Mucosa of stomach (tissue), 1 donor: ENCODE measurements around the gene PSME3.
"Not testable (repeated sequence)": the region's sequence is repeated elsewhere in the genome, so short reads cannot be mapped to it uniquely, and the experiment has no call there.

ENCODE experiments used
- H3K27me3 ChIP-seq: one replicate; pipeline ENCODE4 v1.7.0; 2013; ENCODE audit warnings: mild to moderate bottlenecking, low read length; ENCODE audit not compliant: control insufficient read depth, insufficient read depth
- H3K36me3 ChIP-seq: one replicate; pipeline ENCODE4 v1.7.0; 2013; ENCODE audit warnings: low read length; ENCODE audit not compliant: control insufficient read depth, insufficient read depth
- H3K4me1 ChIP-seq: one replicate; pipeline ENCODE4 v1.7.0; 2013; ENCODE audit warnings: mild to moderate bottlenecking, low read length; ENCODE audit not compliant: control insufficient read depth, insufficient read depth
- H3K4me3 ChIP-seq: one replicate; pipeline ENCODE4 v1.7.0; 2013; ENCODE audit warnings: low read length
- H3K9ac ChIP-seq: one replicate; pipeline ENCODE4 v1.7.0; 2013; ENCODE audit warnings: mild to moderate bottlenecking, low read length, moderate library complexity
- H3K9me3 ChIP-seq: one replicate; pipeline ENCODE4 v1.7.0; 2013; ENCODE audit warnings: mild to moderate bottlenecking, low read length, moderate library complexity; ENCODE audit not compliant: control insufficient read depth
- donor health status: Pancreatic carcinoma.

PSME3 gene

DNA sequence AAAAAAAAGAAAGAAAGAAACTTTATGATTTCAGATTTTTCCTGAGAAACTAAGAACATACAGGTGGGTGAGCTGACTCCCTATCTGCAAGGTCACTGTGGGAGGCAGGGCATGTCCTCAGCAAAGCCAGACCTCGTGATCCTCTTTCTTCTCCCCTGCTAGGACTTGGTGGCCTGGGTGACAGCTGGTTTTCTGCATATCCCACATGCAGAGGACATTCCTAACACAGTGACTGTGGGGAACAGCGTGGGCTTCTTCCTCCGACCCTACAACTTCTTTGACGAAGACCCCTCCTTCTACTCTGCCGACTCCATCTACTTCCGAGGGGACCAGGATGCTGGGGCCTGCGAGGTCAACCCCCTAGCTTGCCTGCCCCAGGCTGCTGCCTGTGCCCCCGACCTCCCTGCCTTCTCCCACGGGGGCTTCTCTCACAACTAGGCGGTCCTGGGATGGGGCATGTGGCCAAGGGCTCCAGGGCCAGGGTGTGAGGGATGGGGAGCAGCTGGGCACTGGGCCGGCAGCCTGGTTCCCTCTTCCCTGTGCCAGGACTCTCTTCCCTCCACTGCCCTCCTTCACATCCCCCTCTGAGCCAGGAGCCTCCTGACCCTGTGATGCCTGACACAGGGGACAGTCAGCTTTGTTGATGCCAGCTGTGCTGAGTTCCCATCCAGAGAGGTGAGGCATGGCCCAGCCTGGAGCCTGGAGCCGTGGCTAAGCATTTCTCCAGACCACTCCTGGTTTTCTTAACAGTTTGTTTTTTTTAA is 40.9 kb downstream of the PSME3 start:
- not testable (repeated sequence) for H3K9me3 ChIP-seq, H3K36me3 ChIP-seq, H3K4me1 ChIP-seq, H3K4me3 ChIP-seq, H3K9ac ChIP-seq
- H3K27me3 ChIP-seq = peaks cover 12% of the 10 kb centered on the region

DNA sequence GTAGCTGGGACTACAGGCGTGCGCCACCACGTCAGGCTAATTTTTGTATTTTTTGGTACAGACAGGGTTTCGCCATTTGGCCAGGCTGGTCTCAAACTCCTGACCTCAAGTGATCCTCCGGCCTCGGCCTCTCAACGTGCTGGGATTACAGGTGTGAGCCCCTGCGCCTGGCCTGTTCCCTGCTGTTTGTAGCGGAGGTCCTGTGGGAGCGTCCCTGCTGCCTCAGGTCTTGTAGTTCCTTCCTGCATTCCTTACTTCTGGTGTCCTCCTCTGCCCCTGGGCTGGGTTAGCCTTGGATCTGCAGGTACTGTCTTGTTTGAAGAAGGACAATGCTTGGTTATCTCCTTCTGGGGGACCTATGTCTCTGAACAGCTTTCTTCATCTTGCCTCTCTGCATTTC is 43.8 kb downstream of the PSME3 start:
- no peak overlapping the region for H3K9ac ChIP-seq
- no peak overlapping the region for H3K4me3 ChIP-seq
- H3K9me3 ChIP-seq = no peaks in the 10 kb centered on the region
- H3K27me3 ChIP-seq = peaks cover 12% of the 10 kb centered on the region
- H3K36me3 ChIP-seq = no peaks in the 10 kb centered on the region
- no peaks in the 10 kb centered on the region for H3K4me1 ChIP-seq

DNA sequence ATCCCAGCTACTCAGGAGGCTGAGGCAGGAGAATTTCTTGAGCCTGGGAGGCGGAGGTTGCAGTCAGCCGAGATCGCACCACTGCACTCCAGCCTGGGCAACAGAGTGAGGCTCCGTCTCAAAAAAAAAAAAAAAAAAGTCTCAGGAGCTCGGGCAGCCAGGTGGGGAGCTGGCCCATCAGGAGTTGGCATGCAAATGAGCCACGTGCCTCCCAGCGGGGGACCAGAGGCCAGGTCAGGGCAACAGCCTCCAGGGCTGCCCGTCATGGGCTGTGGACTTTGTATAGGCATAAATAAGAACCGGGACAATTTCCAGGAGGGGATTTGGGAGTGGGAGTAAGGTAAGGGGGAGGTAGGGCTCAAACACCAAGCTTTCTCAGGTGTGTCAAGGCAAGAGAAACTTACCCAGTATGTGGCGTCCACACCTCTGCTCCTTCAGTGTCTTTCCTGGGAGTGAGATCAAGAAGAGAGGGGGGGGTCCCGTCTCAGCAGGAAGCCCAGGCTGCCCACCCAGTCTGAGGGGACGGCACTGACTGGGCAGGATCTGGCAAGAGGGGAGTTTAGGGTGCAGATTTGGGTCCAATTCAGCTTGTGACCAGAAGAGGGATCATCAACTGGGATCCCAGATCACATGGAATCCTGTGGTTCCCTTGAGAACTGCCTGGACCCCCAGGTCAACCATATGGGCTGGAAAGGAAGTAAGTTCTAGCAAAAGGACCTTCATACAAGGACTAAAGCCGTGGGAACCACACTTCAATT is 45.1 kb downstream of the PSME3 start:
- no peaks in the 10 kb centered on the region for H3K36me3 ChIP-seq
- H3K4me3 ChIP-seq = no peak overlapping the region
- no peak overlapping the region for H3K9ac ChIP-seq

DNA sequence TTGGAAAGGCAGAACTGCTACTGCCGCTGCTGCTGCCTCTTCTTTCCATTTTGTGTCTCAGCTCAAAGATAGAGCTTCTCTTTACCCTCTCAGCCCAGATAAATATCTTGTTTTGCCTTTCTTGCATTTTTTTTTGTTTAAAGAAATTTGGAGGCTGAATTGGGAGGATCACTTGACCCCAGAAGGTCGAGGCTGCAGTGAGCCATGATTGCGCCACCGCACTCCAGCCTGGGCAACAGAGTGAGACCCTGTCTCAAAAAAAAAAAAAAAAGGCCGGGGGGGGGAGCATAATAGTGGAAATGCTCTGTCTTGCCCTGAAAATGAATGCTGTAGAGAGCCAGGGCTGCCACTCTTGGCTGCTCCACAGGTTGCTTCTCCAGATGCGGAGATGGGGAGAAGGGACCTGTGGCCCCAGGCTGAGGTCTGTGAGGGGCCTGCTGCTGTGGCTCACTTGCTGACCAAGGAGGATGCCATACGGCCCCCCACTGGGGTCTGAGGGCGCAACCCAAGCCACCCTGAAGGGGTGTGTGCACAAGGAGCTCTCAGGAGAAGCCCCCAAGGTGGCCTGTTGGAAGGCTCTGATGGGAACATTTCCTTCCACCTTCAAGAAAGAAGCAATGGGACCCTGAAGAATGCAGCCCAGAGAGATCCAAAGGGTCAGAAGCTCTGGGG is 45.9 kb downstream of the PSME3 start:
- no peaks in the 10 kb centered on the region for H3K9me3 ChIP-seq
- no peak overlapping the region for H3K4me3 ChIP-seq
- H3K4me1 ChIP-seq = no peaks in the 10 kb centered on the region
- H3K27me3 ChIP-seq = peaks cover 12% of the 10 kb centered on the region
- H3K36me3 ChIP-seq = no peaks in the 10 kb centered on the region
- no peak overlapping the region for H3K9ac ChIP-seq

More for the DNA sequence above, 45.1 kb downstream of the PSME3 start:
- Histone ChIP-seq H3K27me3 (peaks cover 12% of the 10 kb centered on the region), H3K4me1 (no peaks in the 10 kb centered on the region), H3K9me3 (no peaks in the 10 kb centered on the region)

DNA sequence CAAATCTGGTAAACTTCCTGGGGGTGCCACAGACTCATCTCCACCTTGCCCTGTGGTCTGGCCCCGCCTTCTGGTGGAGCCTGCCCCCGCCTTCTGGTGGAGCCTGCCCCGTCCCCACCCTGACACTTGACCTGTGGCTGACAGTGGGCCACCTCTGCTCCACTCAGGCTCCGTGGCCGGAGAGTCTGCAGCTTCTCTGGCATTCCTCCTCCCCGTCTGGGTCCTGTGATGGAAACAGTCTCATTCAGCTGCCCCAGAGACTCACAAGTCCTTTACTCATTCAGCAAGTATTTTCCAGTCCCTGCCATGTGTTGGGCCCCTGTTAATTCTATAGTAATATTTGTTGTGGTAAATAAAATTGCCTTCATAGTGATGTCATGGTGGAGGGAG is 46.4 kb downstream of the PSME3 start:
- Histone ChIP-seq H3K9me3 (no peaks in the 10 kb centered on the region), H3K4me1 (no peaks in the 10 kb centered on the region), H3K36me3 (no peaks in the 10 kb centered on the region), H3K9ac (no peak overlapping the region), H3K4me3 (no peak overlapping the region), H3K27me3 (peaks cover 12% of the 10 kb centered on the region)

DNA sequence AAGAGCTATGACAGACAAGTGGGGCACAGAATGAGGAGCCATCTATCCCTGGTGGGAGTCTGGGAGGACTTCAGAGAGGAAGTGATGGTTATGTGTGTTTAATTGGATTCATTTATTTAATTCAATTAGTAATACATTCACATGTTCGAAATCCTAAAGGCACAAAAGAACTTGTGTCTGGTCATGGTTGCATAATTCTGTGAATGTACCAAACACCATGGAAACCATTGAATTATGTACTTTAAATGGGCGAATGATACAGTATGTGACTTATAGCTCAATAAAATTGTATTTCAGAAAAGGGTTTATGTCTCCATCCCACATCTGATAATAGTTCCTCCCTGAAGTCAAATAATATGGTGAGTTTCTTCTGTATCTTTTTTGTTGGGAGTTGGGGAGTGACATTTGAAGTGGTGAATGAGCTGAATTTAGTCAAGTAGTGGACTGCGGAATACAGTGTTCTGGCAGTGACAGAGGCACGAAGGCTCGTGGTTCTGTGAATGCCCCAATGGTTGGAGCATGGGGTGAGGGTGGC is 47.6 kb downstream of the PSME3 start:
- Histone ChIP-seq H3K9me3 (no peaks in the 10 kb centered on the region), H3K4me3 (no peak overlapping the region), H3K4me1 (no peaks in the 10 kb centered on the region), H3K27me3 (peaks cover 16% of the 10 kb centered on the region), H3K36me3 (no peaks in the 10 kb centered on the region), H3K9ac (no peak overlapping the region)

DNA sequence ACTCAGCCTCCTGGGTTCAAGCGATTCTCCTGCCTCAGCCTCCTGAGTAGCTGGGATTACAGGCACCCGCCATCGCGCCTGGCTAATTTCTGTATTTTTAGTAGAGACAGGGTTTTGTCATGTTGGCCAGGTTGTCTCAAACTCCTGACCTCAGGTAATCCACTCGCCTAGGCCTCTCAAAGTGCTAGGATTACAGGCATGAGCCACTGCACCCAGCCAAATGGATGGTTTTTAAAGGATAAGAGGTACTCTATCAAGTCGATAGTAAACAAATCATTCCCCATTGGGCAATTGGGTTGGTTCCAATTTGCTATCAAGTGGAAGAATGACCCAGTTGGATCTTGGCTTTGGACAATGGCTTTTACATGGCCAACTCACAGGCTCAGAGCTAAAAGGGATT is 48.5 kb downstream of the PSME3 start:
- not testable (repeated sequence) for H3K9ac ChIP-seq, H3K9me3 ChIP-seq, H3K36me3 ChIP-seq, H3K4me3 ChIP-seq, H3K4me1 ChIP-seq
- peaks cover 16% of the 10 kb centered on the region for H3K27me3 ChIP-seq

DNA sequence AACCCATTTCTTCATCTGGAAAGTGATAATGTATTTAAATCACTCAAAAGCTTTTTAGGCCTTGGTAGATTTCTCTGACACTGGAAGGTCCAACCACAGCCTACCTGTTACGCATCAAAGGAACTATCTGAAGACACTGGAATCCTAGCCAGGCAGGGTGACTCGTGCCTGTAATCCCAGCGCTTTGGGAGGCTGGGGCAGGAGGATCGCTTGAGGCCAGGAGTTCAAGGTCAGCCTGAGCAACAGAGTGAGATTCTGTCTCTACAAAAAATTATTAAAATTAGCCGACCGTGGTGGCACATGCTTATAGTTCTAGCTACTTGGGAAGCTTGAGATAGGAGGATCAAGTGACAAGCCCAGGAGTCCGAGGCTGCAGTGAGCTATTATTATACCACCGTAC is 49.0 kb downstream of the PSME3 start:
- Histone ChIP-seq H3K9ac (no peak overlapping the region), H3K36me3 (no peaks in the 10 kb centered on the region), H3K27me3 (peaks cover 16% of the 10 kb centered on the region), H3K4me3 (no peak overlapping the region), H3K4me1 (no peaks in the 10 kb centered on the region), H3K9me3 (no peaks in the 10 kb centered on the region)

DNA sequence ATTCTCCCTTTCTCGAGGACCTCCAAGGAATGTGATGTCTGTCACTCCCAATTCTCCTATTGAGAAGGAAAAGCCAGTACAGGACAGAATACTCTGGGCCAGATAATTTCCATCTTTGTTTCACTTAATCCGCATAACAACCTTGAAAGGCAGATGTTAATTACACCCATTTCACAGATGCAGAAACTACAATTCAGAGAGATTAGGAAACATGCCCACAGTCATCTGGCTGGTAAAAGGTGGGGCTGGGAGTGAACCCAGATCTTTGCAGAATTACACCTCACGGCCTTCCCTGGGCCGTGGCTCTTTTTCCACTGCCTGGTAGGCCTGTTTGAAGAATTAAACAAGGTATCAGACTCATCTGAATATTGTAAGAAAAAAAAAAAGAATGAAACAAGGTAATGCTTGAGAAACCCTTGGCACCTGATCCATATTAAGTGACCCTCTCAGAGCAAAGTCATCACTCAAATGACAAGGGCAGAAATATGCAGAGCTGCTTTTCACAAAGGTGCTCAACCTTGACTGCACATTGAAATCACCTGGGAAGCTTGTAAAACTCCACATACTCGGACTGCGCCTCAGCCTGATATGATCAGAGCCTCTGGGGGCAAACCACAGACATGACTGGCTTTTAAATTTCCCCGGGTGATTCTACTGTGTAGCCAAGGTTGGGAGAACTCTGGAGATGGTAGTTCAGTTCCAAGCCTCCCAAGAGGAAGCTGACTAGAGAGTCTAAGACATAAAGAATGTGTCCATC is 50.8 kb downstream of the PSME3 start:
- no peak overlapping the region for H3K4me3 ChIP-seq
- H3K9ac ChIP-seq = no peak overlapping the region
- H3K9me3 ChIP-seq = no peaks in the 10 kb centered on the region
- peaks cover 4% of the 10 kb centered on the region for H3K27me3 ChIP-seq
- H3K36me3 ChIP-seq = no peaks in the 10 kb centered on the region
- no peaks in the 10 kb centered on the region for H3K4me1 ChIP-seq

DNA sequence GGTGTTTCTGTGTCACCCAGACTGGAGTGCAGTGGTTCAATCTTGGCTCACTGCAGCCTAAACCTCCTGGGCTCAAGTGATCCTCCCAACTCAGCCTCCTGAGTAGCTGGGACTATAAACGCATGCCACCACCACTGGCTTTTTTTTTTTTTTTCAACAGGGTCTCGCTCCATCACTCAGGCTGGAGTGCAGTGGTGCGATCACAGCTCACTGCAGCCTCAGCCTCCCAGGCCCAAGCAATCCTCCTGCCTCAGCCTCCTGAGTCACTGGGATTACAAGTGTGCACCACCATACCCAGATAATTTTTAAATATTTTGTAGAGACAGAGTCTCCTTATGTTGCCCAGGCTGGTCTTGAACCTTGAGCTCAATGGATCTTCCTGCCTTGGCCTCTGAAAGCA is 52.6 kb downstream of the PSME3 start:
- H3K4me3 ChIP-seq, H3K9ac ChIP-seq, H3K36me3 ChIP-seq, H3K4me1 ChIP-seq, H3K27me3 ChIP-seq, H3K9me3 ChIP-seq: not testable (repeated sequence)

DNA sequence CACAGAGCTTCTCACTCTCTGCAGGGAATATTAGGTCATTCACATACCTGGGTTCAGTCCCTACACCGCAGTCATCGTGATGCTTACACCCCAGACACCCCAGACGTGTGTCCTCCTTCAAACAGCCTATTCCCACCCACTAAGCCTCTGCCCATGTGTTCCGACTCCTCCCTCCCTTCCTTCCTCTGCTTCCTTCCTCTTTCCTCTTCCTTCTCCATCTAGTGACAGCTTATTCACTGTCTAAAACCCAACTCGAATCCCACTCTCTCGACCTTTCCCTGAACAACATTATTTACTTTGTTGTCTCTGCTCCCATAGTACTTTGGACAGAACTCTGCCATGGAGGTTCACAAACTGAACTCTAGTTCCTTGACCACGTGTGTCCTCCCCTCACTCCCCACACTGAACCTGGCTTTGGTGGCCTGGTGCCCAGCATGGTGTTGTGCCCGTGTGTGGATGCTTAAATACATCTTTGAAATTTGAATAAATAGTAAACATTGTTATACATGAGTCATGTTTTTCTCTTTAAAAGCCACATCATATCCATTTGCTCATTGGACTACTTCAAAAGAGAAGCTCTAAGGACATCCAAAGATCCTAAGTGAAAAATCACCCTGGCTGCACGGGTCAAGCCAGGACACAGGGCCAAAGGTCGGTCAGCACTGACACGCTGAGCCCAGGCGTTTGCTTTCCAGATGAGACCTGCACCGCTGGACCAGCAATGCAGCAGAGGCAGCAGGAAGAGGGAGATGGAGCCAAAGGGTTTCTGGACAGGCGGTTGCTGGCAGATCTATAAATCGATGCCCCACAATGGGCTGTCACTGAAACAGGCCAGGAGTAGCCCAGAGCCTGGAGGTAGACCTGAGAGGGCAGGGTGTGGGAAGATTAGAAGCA is 53.3 kb downstream of the PSME3 start:
- no peaks in the 10 kb centered on the region for H3K36me3 ChIP-seq
- H3K4me1 ChIP-seq = peaks cover 3% of the 10 kb centered on the region
- H3K27me3 ChIP-seq = peaks cover 4% of the 10 kb centered on the region
- H3K9ac ChIP-seq = no peak overlapping the region
- H3K9me3 ChIP-seq = no peaks in the 10 kb centered on the region
- no peak overlapping the region for H3K4me3 ChIP-seq
